Measurements from ENCODE around the gene MAPK8.

Gene MAPK8

GRCh38 chr10:48292616-48293015 is 13.9 kb upstream of the MAPK8 start:
- DNase-seq (ENCODE audit: low read depth in 2 of 2): no peak

GRCh38 chr10:48294431-48294830 is 12.0 kb upstream of the MAPK8 start:
- no peak for DNase-seq (ENCODE audit: low read depth in 2 of 2)

- DNase-seq (ENCODE audit: low read depth in 2 of 2): no peak
Observed at GRCh38 chr10:48296576-48297098, 9.8 kb upstream of the MAPK8 start.

GRCh38 chr10:48299066-48299465 is 7.4 kb upstream of the MAPK8 start:
- DNase-seq (ENCODE audit: low read depth in 2 of 2): no peak

GRCh38 chr10:48299692-48300091 is 6.8 kb upstream of the MAPK8 start:
- no peak for DNase-seq (ENCODE audit: low read depth in 2 of 2)

- no peak for DNase-seq (ENCODE audit: low read depth in 2 of 2)
Observed at GRCh38 chr10:48300556-48300955, 5.9 kb upstream of the MAPK8 start.

GRCh38 chr10:48302515-48303476 is 3.7 kb upstream of the MAPK8 start:
- no peak for DNase-seq (ENCODE audit: low read depth in 2 of 2)

- DNase-seq (ENCODE audit: low read depth in 2 of 2): no peak
Observed at GRCh38 chr10:48305905-48306264, 592 bp upstream of the MAPK8 start.

GRCh38 chr10:48306870-48307710 is 613 bp downstream of the MAPK8 start:
- DNase-seq (ENCODE audit: low read depth in 2 of 2): peak; percentile 27 to 41

GRCh38 chr10:48307711-48308018 is 1.2 kb downstream of the MAPK8 start:
- DNase-seq (ENCODE audit: low read depth in 2 of 2): no peak

- DNase-seq (ENCODE audit: low read depth in 2 of 2): no peak
Observed at GRCh38 chr10:48309711-48310226, 3.3 kb downstream of the MAPK8 start.

GRCh38 chr10:48314107-48314506 is 7.6 kb downstream of the MAPK8 start:
- no peak for DNase-seq (ENCODE audit: low read depth in 2 of 2)

- DNase-seq (ENCODE audit: low read depth in 2 of 2): no peak
Observed at GRCh38 chr10:48316236-48316635, 9.8 kb downstream of the MAPK8 start.

- DNase-seq (ENCODE audit: low read depth in 2 of 2): no peak
Observed at GRCh38 chr10:48317321-48317990, 11.0 kb downstream of the MAPK8 start.

- DNase-seq (ENCODE audit: low read depth in 2 of 2): no peak
Observed at GRCh38 chr10:48322017-48322416, 15.5 kb downstream of the MAPK8 start.

GRCh38 chr10:48324580-48324979 is 18.1 kb downstream of the MAPK8 start:
- no peak for DNase-seq (ENCODE audit: low read depth in 2 of 2)

- DNase-seq (ENCODE audit: low read depth in 2 of 2): no peak
Observed at GRCh38 chr10:48330269-48330668, 23.8 kb downstream of the MAPK8 start.

GRCh38 chr10:48331436-48331835 is 25.0 kb downstream of the MAPK8 start:
- DNase-seq (ENCODE audit: low read depth in 2 of 2): no peak

- no peak for DNase-seq (ENCODE audit: low read depth in 2 of 2)
Observed at GRCh38 chr10:48332166-48332870, 25.8 kb downstream of the MAPK8 start.

GRCh38 chr10:48332871-48333216 is 26.4 kb downstream of the MAPK8 start:
- no peak for DNase-seq (ENCODE audit: low read depth in 2 of 2)

- no peak for DNase-seq (ENCODE audit: low read depth in 2 of 2)
Observed at GRCh38 chr10:48333856-48334255, 27.4 kb downstream of the MAPK8 start.
